Liver (tissue), 9 donors: Measurements from ENCODE around the gene SMARCC2. TPM values are rescaled to one million over a fixed set of nuclear protein-coding genes. Genes with fewer than 3 reads are reported as not detected.
"Not testable (repeated sequence)": the region's sequence is repeated elsewhere in the genome, so short reads cannot be mapped to it uniquely, and the experiment has no call there.

ENCODE experiments used
- DNase-seq: peaks from one replicate; pipeline ENCODE4 v3.0.0-alpha.2; 2017; ENCODE audit warnings: low spot score
- H3K27ac ChIP-seq, 2 donors: one replicate each; pipeline ENCODE4 v1.7.0; 2013; ENCODE audit warnings: inconsistent platforms in 2 of 2, low read length in 2 of 2, control low read depth in 1 of 2, low read depth in 1 of 2, mild to moderate bottlenecking in 1 of 2
- H3K27me3 ChIP-seq, 4 donors: one replicate each; pipeline versions ENCODE4 v1.6.1 to v1.7.0; 2013; ENCODE audit warnings: low read length in 3 of 4, inconsistent platforms in 1 of 4, mild to moderate bottlenecking in 1 of 4, moderate library complexity in 1 of 4; ENCODE audit not compliant: control insufficient read depth in 4 of 4, insufficient read depth in 4 of 4
- H3K36me3 ChIP-seq, 4 donors: one replicate each; pipeline versions ENCODE4 v1.6.1 to v1.7.0; 2013; ENCODE audit warnings: low read length in 3 of 4, mild to moderate bottlenecking in 3 of 4, low read depth in 1 of 4, moderate library complexity in 1 of 4; ENCODE audit not compliant: control insufficient read depth in 4 of 4, insufficient read depth in 3 of 4
- H3K4me1 ChIP-seq, 4 donors: one replicate each; pipeline versions ENCODE4 v1.6.1 to v1.7.0; 2013; ENCODE audit warnings: low read length in 3 of 4, mild to moderate bottlenecking in 3 of 4, moderate library complexity in 1 of 4; ENCODE audit not compliant: control insufficient read depth in 4 of 4, insufficient read depth in 4 of 4
- H3K4me3 ChIP-seq, 3 donors: one replicate each; pipeline versions ENCODE4 v1.6.1 to v1.7.0; 2013; ENCODE audit warnings: low read length in 3 of 3, control low read depth in 1 of 3, low read depth in 1 of 3, mild to moderate bottlenecking in 1 of 3
- H3K9ac ChIP-seq, 2 donors: one replicate each; pipeline ENCODE4 v1.7.0; 2013; ENCODE audit warnings: low read length in 2 of 2, mild to moderate bottlenecking in 2 of 2, moderate library complexity in 2 of 2, control low read depth in 1 of 2, low read depth in 1 of 2
- H3K9me3 ChIP-seq, 4 donors: one replicate each; pipeline versions ENCODE4 v1.6.1 to v1.7.0; 2013; ENCODE audit warnings: low read length in 3 of 4; ENCODE audit not compliant: control insufficient read depth in 4 of 4
- ATF3 ChIP-seq: IDR thresholded peaks from 2 replicates; pipeline ENCODE4 v1.6.1; 2016; ENCODE audit warnings: antibody characterized with exemption
- EGR1 ChIP-seq, 2 donors: IDR thresholded peaks; 2 replicates each; pipeline ENCODE4 v1.6.1; 2016 to 2018; ENCODE audit warnings: antibody characterized with exemption in 2 of 2, low read depth in 2 of 2
- HNF4A ChIP-seq, 2 donors: conservative IDR thresholded peaks; 2 replicates each; pipeline ENCODE4 v1.6.1; 2016; ENCODE audit warnings: antibody characterized with exemption in 2 of 2, mild to moderate bottlenecking in 2 of 2
- HNF4G ChIP-seq: IDR thresholded peaks from 2 replicates; pipeline ENCODE4 v1.6.1; 2016; ENCODE audit warnings: antibody characterized with exemption
- JUND ChIP-seq, 2 donors: IDR thresholded peaks; 2 replicates each; pipeline ENCODE4 v1.6.1; 2016; ENCODE audit warnings: antibody characterized with exemption in 2 of 2
- NR2F2 ChIP-seq: IDR thresholded peaks from 2 replicates; pipeline ENCODE4 v1.6.1; 2016; ENCODE audit warnings: antibody characterized with exemption
- RAD21 ChIP-seq, 2 donors: IDR thresholded peaks; 2 replicates each; pipeline ENCODE4 v1.6.1; 2016; ENCODE audit warnings: antibody characterized with exemption in 2 of 2, mild to moderate bottlenecking in 2 of 2
- REST ChIP-seq: IDR thresholded peaks from 2 replicates; pipeline ENCODE4 v1.6.1; 2016; ENCODE audit warnings: antibody characterized with exemption, mild to moderate bottlenecking
- RXRA ChIP-seq, 2 donors: IDR thresholded peaks; 2 replicates each; pipeline ENCODE4 v1.6.1; 2017 to 2018; ENCODE audit warnings: antibody characterized with exemption in 2 of 2, mild to moderate bottlenecking in 1 of 2
- SP1 ChIP-seq: IDR thresholded peaks from 2 replicates; pipeline ENCODE4 v1.6.1; 2018; ENCODE audit warnings: antibody characterized with exemption, mild to moderate bottlenecking
- TAF1 ChIP-seq: conservative IDR thresholded peaks from 2 replicates; pipeline ENCODE4 v1.6.1; 2016; ENCODE audit warnings: antibody characterized with exemption, mild to moderate bottlenecking
- YY1 ChIP-seq: IDR thresholded peaks from 2 replicates; pipeline ENCODE4 v1.6.1; 2016; ENCODE audit warnings: antibody characterized with exemption, mild to moderate bottlenecking
- WGBS: extraction: QIAGEN DNeasy Blood & Tissue Kit; methylation state at CpG from one replicate; pipeline ENCODE4 v1.1.7; 2013; 5-methylcytosine and 5-hydroxymethylcytosine counted together
- polyA plus RNA-seq, 2 donors: library from polyadenylated mRNA; stranded (reverse) in 1 of 2; unstranded in 1 of 2; fragments of 200-250 nt in 1 of 2; fragments of >200 nt in 1 of 2; fragmentation: Nextera tagmentation in 1 of 2; extraction: Ambion mirVana in 1 of 2; gene quantifications; one replicate each; pipeline versions ENCODE4 v1.2.1 to v1.2.3, GENCODE V29; 2013 to 2015
- total RNA-seq, 2 donors: library from RNA; depleted of rRNA; stranded (reverse); fragments of >200 nt; gene quantifications; one replicate each; pipeline ENCODE4 v1.2.3, GENCODE V29; 2014
- TF ChIP-seq, protein P1 (sequence below): IDR thresholded peaks from 2 replicates; pipeline ENCODE4 v1.6.1; 2016; ENCODE audit warnings: antibody characterized with exemption
- TF ChIP-seq, protein P2 (sequence below): fragments of 150-350 bp; IDR thresholded peaks from 2 replicates; pipeline ENCODE4 v1.5.1; 2017; ENCODE audit warnings: improper control_type of control experiment, low read depth, low read length; ENCODE audit not compliant: missing input control
- TF ChIP-seq, protein P3 (sequence below): IDR thresholded peaks from 2 replicates; pipeline ENCODE4 v1.6.1; 2016; ENCODE audit warnings: antibody characterized with exemption
- donor health status: healthy.
- donor health status: healthy.
- donor health status: healthy.
- donor health status: healthy.
- donor health status: healthy.

Gene SMARCC2
- total and polyA plus RNA-seq, 4 donors: 12.8 to 24.8 (median 22.5) TPM

DNA sequence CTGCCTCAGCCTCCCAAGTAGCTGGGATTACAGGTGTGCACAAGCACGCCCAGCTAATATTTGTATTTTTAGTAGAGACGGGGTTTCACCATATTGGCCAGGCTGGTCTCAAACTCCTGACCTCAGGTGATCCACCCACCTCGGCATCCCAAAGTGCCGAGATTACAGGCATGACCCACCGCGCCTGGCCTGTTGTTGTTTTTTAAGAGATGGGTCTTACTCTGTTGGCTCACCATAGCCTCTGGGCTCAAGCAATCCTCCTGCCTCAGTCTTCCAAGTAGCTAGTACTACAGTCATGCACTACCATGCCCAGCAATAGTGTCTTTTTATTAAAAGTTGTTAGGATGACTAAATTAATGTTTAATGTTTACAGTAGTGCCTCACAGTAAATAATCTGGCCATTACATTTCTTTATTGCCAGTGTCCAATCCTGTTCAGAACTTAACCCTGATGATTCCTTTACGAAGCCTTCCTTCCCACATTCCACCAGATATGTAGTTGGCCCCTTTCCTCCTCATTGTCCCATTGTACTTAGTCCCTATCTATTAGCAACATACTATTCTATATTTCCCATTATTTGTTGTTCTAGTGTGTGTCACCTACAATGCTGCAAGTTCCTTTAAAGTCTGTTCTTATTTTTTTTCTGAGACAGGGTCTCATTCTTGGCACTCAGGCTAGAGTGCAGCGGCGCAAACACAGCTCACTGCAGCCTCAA is 8.8 kb upstream of the SMARCC2 start:
- no peak for DNase-seq
- 89% methylated on average over 9 of the region's 9 CpGs for WGBS
- no peak overlapping the region for H3K4me3 ChIP-seq
- H3K4me1 ChIP-seq: peaks cover 0 to 7% (median 0%) of the 10 kb centered on the region in 4 donors
- no peak overlapping the region for H3K27ac ChIP-seq
- H3K9me3 ChIP-seq: no peaks in the 10 kb centered on the region
- H3K27me3 ChIP-seq: no peaks in the 10 kb centered on the region
- no peak overlapping the region for H3K9ac ChIP-seq
- TF ChIP-seq HNF4G (no peak), EGR1 (IDR thresholded peaks at IDR 0.05; ENCODE audit: low read depth in 2 of 2) (no peak), SP1 (no peak), YY1 (no peak), RAD21 (IDR thresholded peaks at IDR 0.05) (no peak)
- TF ChIP-seq, protein P1, sequence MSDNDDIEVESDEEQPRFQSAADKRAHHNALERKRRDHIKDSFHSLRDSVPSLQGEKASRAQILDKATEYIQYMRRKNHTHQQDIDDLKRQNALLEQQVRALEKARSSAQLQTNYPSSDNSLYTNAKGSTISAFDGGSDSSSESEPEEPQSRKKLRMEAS: no peak
- TF ChIP-seq, protein P2, sequence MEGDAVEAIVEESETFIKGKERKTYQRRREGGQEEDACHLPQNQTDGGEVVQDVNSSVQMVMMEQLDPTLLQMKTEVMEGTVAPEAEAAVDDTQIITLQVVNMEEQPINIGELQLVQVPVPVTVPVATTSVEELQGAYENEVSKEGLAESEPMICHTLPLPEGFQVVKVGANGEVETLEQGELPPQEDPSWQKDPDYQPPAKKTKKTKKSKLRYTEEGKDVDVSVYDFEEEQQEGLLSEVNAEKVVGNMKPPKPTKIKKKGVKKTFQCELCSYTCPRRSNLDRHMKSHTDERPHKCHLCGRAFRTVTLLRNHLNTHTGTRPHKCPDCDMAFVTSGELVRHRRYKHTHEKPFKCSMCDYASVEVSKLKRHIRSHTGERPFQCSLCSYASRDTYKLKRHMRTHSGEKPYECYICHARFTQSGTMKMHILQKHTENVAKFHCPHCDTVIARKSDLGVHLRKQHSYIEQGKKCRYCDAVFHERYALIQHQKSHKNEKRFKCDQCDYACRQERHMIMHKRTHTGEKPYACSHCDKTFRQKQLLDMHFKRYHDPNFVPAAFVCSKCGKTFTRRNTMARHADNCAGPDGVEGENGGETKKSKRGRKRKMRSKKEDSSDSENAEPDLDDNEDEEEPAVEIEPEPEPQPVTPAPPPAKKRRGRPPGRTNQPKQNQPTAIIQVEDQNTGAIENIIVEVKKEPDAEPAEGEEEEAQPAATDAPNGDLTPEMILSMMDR: no peak
- no peaks in the 10 kb centered on the region for H3K36me3 ChIP-seq

GRCh38 chr12:56196818-56197550 is 7.7 kb upstream of the SMARCC2 start:
- not testable (repeated sequence) for DNase-seq, H3K4me3 ChIP-seq, H3K4me1 ChIP-seq, H3K9ac ChIP-seq, H3K36me3 ChIP-seq, H3K27me3 ChIP-seq, H3K9me3 ChIP-seq, H3K27ac ChIP-seq
- WGBS: 80% methylated on average over 11 of the region's 11 CpGs

- DNase-seq: peak; percentile 78
- H3K4me3 ChIP-seq: no peak overlapping the region
- H3K27me3 ChIP-seq: no peaks in the 10 kb centered on the region
- peaks cover 0 to 15% (median 10%) of the 10 kb centered on the region in 4 donors for H3K4me1 ChIP-seq
- no peak overlapping the region for H3K9ac ChIP-seq
- no peaks in the 10 kb centered on the region for H3K9me3 ChIP-seq
- H3K36me3 ChIP-seq: no peaks in the 10 kb centered on the region
- 52% methylated on average over 1 of the region's 1 CpG for WGBS
- no peak overlapping the region for H3K27ac ChIP-seq
- TF ChIP-seq HNF4G: no peak
- TF ChIP-seq RXRA (IDR thresholded peaks at IDR 0.05): no peak
- peak; percentile 97 for TF ChIP-seq YY1
- TF ChIP-seq ATF3: no peak
- no peak for TF ChIP-seq NR2F2
- TF ChIP-seq, protein P2: peak; percentile 92
- no peak for TF ChIP-seq HNF4A (conservative IDR thresholded peaks at IDR 0.05)
- TF ChIP-seq REST: no peak
- TF ChIP-seq JUND (IDR thresholded peaks at IDR 0.05): no peak
- TF ChIP-seq RAD21 (IDR thresholded peaks at IDR 0.05): peak; percentile 95 to 96
- TF ChIP-seq, protein P3, sequence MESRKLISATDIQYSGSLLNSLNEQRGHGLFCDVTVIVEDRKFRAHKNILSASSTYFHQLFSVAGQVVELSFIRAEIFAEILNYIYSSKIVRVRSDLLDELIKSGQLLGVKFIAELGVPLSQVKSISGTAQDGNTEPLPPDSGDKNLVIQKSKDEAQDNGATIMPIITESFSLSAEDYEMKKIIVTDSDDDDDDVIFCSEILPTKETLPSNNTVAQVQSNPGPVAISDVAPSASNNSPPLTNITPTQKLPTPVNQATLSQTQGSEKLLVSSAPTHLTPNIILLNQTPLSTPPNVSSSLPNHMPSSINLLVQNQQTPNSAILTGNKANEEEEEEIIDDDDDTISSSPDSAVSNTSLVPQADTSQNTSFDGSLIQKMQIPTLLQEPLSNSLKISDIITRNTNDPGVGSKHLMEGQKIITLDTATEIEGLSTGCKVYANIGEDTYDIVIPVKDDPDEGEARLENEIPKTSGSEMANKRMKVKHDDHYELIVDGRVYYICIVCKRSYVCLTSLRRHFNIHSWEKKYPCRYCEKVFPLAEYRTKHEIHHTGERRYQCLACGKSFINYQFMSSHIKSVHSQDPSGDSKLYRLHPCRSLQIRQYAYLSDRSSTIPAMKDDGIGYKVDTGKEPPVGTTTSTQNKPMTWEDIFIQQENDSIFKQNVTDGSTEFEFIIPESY: no peak
- TF ChIP-seq TAF1: peak; percentile 38
Measured at GRCh38 chr12:56193025-56193578, 3.8 kb upstream of the SMARCC2 start.
